HG03175 (cell line): ENCODE data around the gene FOXD4L6.
"Not testable (repeated sequence)": the region's sequence is repeated elsewhere in the genome, so short reads cannot be mapped to it uniquely, and the experiment has no call there.

Experiments
- ATAC-seq: cut with Tn5 transposase; IDR thresholded peaks from one replicate; pipeline ENCODE4 v1.9.1; 2021; ENCODE audit warnings: mild to moderate bottlenecking, moderate library complexity; ENCODE audit not compliant: unreplicated experiment

Gene FOXD4L6

DNA sequence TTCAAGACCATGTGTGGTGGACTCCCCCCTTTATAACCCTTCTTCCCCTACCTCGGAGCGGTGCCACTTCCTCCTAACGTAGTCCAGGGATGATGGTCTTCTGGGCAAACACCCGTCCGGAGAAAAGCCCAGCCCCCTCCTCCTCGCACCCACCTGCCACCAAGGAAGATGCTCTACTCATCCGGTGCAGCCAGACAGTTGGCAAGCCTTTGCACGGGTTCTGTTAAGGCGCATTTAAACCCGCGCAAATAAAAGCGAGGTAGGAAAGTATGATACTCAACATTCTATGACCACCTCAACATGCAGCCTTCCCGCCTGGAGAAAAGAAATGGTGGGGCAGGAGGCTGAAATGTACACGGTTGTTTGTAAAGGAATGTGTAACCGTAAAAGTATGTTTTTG, at the start of gene FOXD4L6:
FOXD4L6 (minus strand) TSS at position 101 of the 400 bp plus-strand sequence. CDS start 298 bp downstream, outside the sequence.
- not testable (repeated sequence) for ATAC-seq

DNA sequence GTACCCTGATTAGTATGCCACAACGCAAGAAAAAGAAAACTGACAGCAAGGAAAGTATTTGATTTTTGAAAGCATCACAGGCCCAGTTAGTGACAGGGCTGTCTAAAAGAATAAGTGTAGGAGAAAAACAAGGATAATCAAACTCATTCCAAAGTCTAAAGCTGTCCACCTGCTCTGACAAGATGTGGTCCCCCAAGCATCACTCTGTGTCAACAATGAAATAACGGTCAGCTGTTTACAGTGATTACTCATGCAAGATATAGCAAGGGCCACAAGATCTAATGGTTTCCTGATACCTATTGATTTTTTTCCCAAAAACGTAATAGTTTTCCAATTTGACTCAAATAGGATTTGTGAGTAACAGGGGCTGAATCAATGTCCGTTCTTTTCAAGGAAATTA, 46.5 kb upstream of the FOXD4L6 start:
- ATAC-seq = not testable (repeated sequence)

DNA sequence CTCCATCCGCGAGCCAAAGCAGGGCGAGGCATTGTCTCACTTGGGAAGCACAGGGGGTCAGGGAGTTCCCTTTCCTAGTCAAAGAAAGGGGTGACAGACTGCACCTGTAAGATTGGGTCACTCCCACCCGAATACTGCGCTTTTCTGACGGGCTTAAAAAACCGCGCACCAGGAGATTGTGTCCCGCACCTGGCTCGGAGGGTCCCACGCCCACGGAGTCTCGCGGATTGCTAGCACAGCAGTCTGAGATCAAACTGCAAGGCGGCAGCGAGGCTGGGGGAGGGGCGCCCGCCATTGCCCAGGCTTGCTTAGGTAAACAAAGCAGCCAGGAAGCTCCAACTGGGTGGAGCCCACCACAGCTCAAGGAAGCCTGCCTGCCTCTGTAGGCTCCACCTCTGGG, 21.6 kb upstream of the FOXD4L6 start:
- ATAC-seq = not testable (repeated sequence)

GRCh38 chr9:41141878-41142277, 13.4 kb upstream of the FOXD4L6 start:
- not testable (repeated sequence) for ATAC-seq

DNA sequence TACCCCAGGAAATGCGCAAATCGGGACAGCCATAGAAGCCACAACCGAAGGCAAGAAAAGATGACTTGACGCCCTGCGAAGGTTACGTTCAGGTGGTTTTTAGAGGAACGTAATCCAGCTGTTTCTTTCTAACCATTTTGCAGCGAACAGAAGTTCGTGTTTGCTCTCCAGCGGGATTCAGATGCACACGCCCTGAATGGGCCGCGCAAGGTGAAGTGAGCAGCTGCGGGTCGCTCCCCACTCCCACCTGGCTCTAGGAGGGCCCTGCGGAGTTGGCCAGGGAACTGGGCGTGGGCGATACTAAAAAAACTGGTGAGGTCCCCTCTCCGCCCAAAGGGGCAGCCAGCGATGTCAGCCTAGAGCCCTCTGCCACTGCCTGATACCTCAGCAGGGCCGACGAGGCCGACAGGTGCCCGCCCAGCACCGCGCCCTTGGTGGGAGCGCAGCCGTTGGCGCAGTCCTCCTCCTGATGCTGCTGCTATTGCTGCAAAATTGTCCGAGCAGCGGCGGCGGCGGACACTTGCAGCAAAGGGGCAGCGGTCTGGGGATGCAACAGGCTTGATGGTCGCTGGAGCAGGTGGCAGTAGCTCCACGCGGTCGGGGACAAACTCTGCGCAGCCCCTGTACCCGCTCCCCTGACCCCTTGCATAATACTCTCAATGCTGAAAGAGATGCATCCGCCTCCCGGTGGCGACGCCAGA, 1.6 kb downstream of the FOXD4L6 start:
- ATAC-seq = not testable (repeated sequence)

- ATAC-seq = not testable (repeated sequence)
These were observed 2.5 kb downstream of the FOXD4L6 start for GRCh38 chr9:41125936-41126335.

- not testable (repeated sequence) for ATAC-seq
These were observed 3.3 kb downstream of the FOXD4L6 start for GRCh38 chr9:41125109-41125658.

DNA sequence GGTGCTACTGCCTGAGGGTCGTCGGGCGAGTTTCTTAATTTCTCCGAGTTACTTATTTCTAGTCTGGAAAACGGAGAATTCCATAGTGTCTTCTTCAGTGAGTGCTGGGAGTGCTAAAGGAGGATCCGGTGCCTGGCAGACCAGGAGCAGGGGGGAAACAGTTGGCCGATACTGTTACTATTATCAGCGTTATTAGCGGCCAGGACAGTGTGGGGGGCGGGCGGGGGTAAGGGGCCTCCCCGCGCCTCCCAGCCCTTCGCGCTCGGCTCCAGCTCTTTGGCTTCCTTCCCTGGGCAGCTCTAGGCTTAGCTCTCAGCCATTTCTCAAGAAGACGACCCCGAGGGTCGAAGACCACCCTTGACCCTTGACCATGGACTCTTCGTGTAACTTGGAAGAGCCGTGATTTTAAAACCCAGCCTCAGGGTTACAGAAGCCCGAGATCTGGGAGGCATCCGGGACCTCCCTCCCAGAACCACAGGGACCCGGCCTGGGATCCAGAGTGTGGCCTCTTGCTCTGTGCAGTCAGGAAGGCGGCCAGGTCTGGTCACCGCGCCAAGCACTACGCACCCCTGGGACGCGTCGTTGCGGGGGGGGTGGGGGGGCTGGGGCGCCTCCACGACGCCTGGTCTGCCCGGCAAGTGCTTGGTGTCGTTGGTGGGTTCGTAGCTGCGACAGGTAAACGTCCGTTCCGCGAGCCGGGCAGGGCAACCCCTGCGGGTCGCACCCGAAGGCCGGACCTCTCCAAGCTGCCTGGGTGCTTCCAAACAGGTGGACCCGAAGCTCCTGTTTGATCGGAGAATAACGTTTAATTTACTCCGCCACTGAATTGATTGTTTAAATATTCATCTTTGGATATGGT, 4.0 kb downstream of the FOXD4L6 start:
- ATAC-seq = not testable (repeated sequence)

DNA sequence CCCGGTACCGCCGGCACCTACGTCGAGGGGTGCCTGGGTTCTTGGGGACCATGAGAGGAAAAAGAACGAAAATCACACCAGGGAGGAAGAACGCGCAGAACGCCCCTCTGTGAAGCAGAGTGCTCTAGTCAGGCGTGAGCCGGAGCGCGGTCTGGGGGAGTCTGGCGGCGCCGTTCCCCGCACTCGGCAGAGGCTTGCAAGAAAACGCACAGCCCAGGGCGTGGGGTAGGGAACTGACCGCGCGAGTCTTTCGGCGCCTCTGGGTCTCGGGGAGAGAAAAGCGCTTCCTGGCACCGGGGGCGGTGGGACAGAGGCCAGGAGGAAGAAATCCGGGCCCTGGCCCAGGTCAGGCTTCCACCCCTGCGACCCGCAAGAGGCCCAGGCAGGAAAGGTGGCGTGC, 4.7 kb downstream of the FOXD4L6 start:
- ATAC-seq = not testable (repeated sequence)

- not testable (repeated sequence) for ATAC-seq
These were observed 5.1 kb downstream of the FOXD4L6 start for GRCh38 chr9:41123396-41123795.

DNA sequence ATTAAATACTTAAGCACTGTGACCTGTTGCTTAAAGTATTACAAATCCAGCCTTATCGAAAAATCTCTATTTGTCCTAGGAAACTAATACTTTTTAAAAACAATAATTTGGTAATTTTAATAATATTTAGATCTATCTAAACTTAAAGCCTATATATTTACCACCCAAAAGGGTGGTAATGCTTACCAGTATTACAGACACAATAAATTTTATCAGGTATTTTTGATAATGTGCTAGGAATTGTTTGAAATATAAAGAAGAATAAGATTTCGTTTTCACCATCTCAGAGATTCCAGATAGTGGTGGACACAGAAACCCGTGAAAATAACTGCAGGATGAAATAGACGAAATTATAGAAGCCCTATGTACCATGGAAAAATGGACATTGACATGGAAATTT, 7.8 kb downstream of the FOXD4L6 start:
- ATAC-seq = not testable (repeated sequence)

DNA sequence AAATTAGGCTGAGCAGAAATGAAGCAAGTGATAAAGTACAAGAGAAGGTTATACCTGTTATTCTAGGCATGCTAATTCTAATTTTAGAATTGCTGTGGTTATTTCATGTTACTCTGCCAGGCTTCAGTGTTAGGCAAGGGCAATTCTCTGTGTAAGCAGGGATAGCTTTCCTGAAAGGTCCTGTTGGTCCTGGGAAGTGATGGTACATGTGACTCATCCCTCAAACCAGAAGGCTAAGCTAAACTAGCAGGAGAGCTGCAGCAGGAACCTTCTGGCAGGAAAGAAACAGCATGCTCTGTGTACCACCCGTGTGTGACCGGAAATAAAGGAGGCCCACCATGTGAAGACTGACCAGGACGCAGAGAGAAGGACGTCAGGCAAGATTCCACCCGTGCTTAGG, 8.8 kb downstream of the FOXD4L6 start:
- ATAC-seq = not testable (repeated sequence)

GRCh38 chr9:41119311-41119710, 9.2 kb downstream of the FOXD4L6 start:
- ATAC-seq = not testable (repeated sequence)

GRCh38 chr9:41113348-41113747, 15.1 kb downstream of the FOXD4L6 start:
- not testable (repeated sequence) for ATAC-seq

DNA sequence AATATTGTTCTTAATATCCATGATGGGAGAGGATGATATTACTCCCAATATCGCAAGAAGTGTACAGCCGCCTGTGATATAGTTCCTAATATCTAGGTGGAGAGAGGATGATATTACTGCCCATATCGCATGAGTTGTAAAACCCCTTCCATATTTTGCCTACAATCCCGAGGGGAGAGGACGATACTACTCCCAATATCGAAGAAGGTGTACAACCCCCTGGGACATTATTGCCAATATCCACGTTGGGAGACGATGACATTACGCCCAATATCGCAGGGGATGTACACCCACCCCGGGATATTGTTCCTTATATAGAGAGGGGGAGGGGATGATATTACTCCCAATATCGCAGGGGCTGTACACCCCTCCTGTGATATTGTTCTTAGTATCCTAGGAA, 17.1 kb downstream of the FOXD4L6 start:
- ATAC-seq = not testable (repeated sequence)

- ATAC-seq = not testable (repeated sequence)
These were observed 17.6 kb downstream of the FOXD4L6 start for GRCh38 chr9:41110913-41111312.

- not testable (repeated sequence) for ATAC-seq
These were observed 19.2 kb downstream of the FOXD4L6 start for GRCh38 chr9:41109253-41109652.

DNA sequence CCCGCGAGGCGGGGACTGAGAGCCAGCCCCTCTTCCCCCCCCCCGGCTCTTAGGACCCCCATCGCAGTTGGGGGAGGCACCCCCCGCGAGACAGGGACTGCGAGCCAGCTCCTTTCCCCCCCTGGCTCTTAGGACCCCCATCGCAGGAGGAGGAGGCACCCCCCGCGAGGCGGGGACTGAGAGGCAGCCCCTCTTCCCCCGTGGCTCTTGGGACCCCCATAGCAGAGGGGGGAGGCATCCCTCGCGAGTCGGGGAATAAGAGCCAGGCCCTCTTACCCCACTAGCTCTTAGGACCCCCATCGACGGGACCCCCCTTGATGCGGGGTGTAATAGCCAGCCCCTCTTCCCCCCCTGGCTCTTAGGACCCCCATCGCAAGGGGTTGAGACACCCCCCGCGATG, 19.7 kb downstream of the FOXD4L6 start:
- ATAC-seq = not testable (repeated sequence)

DNA sequence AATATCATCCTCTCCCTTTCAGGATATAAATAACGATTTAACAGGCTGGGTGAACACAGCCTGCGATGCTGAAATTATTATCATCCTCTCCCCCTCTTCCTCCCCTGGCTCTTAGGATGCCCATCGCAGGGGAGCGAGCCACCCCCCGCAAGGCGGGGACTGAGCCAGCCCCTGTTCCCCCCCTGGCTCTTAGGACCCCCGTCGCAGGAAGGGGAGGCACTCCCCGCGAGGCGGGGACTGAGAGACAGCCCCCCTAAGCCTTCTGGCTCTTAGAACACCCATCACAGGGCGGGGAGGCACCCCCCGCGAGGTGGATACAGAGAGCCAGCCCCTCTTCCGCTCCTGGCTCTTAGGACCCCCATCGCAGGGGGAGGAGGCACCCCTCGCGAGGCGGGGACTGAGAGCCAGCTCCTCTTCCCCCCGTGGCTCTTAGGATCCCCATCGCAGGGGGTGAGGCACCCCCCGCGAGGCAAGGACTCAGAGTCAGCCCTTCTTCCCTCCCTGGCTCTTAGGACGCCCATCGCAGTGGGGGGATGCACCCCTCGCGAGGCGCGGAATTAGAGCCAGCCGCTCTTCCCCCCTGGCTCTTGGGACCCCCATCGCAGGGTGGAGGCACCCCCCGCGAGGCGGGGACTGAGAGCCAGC, 21.9 kb downstream of the FOXD4L6 start:
- not testable (repeated sequence) for ATAC-seq

- ATAC-seq = not testable (repeated sequence)
These were observed 22.8 kb downstream of the FOXD4L6 start for GRCh38 chr9:41105557-41106253.
